Stimulated activated CD8-positive, alpha-beta memory T cell treated with anti-CD3 and anti-CD28 coated beads, Interleukin-4, amount 100 ng/mL, for 24 hours (primary cell): ENCODE data around the gene TMEM200B.
"Not testable (repeated sequence)": the region's sequence is repeated elsewhere in the genome, so short reads cannot be mapped to it uniquely, and the experiment has no call there.

Source experiments
- DNase-seq: peaks from one replicate; pipeline ENCODE4 v3.0.0-alpha.2; 2020; ENCODE audit warnings: low read depth

TMEM200B gene

GRCh38 chr1:29133861-29134694, 10.4 kb upstream of the TMEM200B start:
- no peak for DNase-seq

GRCh38 chr1:29131056-29131455, 7.4 kb upstream of the TMEM200B start:
- not testable (repeated sequence) for DNase-seq

- no peak for DNase-seq
Observed at GRCh38 chr1:29129916-29130315, 6.2 kb upstream of the TMEM200B start.

- DNase-seq, result no peak
Observed at GRCh38 chr1:29128739-29129138, 5.0 kb upstream of the TMEM200B start.

- no peak for DNase-seq
Observed at GRCh38 chr1:29126198-29126597, 2.5 kb upstream of the TMEM200B start.

- DNase-seq, result no peak
Observed at GRCh38 chr1:29125788-29126187, 2.1 kb upstream of the TMEM200B start.

GRCh38 chr1:29125237-29125641, 1.5 kb upstream of the TMEM200B start:
- DNase-seq, result no peak

GRCh38 chr1:29124366-29125236, 898 bp upstream of the TMEM200B start:
- DNase-seq, result peak; percentile 38

GRCh38 chr1:29123053-29123886, 433 bp downstream of the TMEM200B start:
- DNase-seq, result no peak

- no peak for DNase-seq
Observed at GRCh38 chr1:29122682-29123052, 1.0 kb downstream of the TMEM200B start.

- DNase-seq, result no peak
Observed at GRCh38 chr1:29121936-29122681, 1.6 kb downstream of the TMEM200B start.

- no peak for DNase-seq
Observed at GRCh38 chr1:29121516-29121935, 2.2 kb downstream of the TMEM200B start.

- DNase-seq, result peak; percentile 49
Observed at GRCh38 chr1:29120947-29121485, 2.7 kb downstream of the TMEM200B start.

- DNase-seq, result no peak
Observed at GRCh38 chr1:29120367-29120766, 3.3 kb downstream of the TMEM200B start.

- DNase-seq, result no peak
Observed at GRCh38 chr1:29119121-29119929, 4.4 kb downstream of the TMEM200B start.

- no peak for DNase-seq
Observed at GRCh38 chr1:29117381-29117780, 6.3 kb downstream of the TMEM200B start.

- DNase-seq, result no peak
Observed at GRCh38 chr1:29114654-29115053, 9.0 kb downstream of the TMEM200B start.

GRCh38 chr1:29113413-29114117, 10.1 kb downstream of the TMEM200B start:
- no peak for DNase-seq

- no peak for DNase-seq
Observed at GRCh38 chr1:29112705-29113412, 10.8 kb downstream of the TMEM200B start.
